GM10847 (cell line): ENCODE measurements around the gene RO60.

Experiments
- POLR2A ChIP-seq: IDR thresholded peaks from 2 replicates; pipeline ENCODE4 v1.6.1; 2011; ENCODE audit not compliant: insufficient read length; ENCODE audit errors: extremely low read depth

The RO60 gene

DNA sequence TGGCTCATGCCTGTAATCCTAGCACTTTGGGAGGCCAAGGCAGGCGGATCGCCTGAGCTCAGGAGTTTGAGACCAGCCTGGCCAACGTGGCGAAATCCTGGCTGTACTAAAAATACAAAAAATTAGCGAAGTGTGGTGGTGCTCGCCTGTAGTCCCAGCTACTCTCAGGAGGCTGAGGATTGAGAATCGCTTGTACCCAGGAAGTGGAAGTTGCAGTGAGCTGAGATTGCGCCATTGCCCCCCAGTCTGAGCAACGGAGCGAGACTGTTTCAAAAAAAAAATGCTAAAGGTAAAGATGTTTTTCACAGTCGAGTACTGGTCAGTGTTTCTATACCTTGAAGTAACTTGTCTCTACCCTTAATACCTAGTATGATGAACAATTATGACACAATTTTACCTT, 34.7 kb downstream of the RO60 start:
- TF ChIP-seq POLR2A = no peak

DNA sequence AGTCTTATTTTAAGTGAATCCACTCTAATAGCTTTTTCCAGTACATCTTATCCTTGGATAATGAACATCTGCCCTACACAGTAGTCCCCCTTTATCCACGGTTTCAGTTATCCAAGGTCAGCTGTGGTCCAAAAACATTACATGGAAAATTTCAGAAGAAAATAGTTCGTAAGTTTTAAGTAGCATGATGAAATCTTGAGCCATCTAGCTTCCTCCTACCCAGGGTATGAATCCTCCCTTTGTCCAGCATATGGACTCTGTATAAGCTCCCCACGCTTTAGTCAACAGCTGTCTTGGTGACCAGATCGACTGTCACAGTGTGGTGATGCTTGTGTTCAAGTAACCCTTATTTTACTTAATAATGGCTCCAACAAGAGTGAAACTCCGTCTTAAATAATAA, 43.2 kb downstream of the RO60 start:
- no peak for TF ChIP-seq POLR2A

DNA sequence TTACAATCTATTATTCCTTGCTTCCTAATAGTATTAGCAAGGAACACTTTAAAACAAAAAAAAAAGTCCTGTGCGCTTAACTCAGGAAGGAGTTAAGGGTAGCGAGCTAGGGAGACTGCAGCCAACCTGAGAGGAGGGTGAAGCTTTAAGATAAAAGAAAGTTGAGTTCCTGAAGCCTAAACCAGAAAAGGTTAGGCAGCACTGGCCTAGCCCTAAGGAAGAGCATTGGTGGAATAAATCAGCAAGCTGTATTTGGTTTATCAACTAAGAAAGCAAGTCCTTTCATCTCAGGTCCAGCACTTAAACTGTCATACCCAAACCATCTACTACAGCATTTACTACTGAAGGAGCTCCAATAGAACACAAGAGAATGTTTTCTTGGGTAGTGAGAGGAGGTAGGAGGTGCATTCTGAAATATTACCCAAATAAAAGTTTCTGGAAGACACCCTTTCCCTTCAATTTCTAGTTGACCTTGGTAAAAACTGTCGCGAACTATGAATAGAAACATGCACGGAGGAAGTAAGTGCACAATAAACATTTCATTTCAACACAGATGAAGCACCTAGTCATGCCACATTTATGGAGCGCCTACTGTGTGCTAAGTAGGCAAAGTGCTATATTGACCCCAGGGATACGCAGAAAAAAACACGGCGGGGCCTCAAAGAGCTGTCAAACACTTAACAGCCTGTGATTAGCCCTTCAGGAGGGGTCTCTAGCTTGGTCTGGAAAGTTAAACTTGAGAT, 44.5 kb downstream of the RO60 start:
- TF ChIP-seq POLR2A = no peak

DNA sequence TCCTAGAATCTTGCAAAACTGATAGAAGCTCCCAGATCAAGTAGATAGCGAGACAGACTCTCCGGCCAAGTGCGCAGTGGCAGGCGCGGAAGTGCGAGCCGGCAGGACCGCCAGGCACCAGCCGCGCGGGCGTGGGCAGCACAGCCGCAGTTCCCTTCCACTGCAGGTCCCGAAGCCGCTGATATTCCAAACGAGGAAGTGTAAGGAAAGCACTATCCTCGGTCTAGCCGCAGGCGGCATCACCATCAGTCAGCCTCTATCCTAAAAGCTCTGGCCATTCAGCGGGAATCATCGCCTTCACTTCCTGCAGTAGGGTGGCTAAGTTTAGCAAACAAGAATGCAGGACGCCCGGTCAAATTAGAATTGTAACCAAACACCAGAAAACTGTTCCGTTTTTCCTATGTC, 45.1 kb downstream of the RO60 start:
- no peak for TF ChIP-seq POLR2A

DNA sequence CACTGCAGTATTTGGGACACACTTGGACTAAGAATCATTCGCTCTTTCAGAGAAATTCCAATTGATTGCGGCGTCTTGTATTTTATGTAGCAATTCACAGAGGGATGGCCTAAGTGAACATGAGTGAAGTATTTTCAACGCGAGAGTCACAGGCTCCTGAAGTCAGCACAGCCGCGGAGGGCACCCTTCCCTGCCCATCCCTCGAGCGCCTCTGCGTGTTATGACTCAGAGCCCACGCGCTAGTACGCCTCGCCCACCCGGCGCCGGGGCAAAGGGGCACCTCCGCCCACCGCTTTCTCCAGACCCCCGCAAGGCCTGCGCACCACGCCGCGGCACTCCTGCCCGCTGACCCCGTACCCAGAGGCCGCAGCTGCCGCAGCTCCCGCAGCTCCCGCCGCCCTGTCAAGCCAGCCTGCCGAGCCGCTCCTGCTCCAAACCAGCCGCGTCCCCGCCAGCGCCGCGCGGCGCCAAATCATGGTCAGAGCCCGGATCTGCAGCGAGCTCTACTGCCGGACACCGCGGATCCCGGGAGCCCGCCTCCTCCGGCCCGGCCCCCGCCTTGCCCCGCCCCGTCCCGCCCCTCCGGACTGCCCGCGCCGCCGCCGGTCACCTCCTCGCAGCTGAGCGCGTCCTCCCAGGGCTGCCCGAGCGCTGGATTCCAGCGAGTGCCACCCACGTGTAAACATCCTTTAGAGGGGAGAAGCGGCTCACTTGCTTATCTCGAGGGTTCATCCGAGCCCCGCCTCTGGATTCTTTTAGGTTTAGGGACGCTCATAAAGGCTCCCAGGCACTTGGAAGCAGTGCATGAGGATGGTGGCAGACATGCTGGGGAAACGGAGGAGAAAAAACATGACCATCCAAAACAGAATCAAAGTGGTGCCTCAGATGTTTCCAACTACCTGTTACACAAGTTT, 45.8 kb downstream of the RO60 start, which contains the start of gene GLRX2:
GLRX2 (minus strand) TSS at position 508 of the 914 bp plus-strand sequence; CDS start at position 476, 32 bp downstream.
- TF ChIP-seq POLR2A = peak; percentile 84

DNA sequence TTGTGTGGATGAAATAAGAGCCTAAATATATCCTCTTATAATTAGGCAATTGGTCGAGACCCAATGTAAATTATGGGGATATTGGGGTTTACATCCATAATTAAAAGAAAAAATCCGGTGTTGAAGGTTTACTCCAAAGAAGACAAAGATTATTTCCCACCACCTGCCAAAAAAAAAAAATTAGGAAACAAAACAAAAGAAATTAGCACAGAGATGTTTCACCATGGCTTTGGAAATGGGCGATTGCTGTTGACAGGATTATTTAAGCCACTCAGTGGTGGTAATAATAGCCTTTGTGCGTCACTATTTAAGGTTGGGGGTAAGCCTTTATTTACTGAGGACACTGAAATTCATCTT, 46.4 kb downstream of the RO60 start:
- no peak for TF ChIP-seq POLR2A

DNA sequence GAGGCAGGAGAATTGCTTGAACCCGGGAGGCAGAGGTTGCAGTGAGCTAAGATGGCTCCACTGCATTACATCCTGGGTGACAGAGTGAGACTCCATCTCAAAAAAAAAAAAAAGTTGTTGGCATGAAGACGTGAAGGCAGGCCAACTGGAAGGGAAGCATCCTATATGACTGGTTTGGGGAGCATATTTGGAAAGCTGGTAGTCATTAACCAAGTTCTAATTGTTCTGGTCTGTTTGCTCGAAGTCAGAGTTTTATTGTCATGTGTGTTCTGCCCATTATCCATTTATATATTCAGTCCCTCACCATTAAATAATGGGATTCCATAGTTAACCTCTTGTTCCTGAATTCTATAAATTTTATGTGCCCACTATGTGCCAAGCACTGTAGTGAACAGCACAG, 49.1 kb downstream of the RO60 start:
- no peak for TF ChIP-seq POLR2A
